ENCODE measurements around the gene TRPM3.

TRPM3 gene

DNA sequence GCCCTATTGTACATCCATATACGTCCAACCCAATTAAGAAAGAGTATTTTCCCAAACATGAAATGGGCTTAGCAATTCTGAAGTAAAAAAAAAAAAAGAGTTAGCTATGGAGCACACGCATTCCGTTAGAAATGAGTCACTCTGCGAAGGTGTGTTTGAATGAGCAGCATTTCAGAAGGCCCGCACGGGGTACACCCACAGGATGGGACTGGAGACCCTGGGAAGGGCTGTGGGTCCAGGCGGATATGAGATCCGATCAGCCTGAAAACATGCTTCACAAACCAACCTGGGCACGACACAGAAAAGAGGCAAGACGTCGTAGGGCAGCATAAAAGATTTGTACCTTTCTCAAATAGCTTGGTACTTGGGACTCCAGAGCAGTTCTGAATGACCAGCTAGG, 533.0 kb downstream of the TRPM3 start:
- no peak for DNase-seq (ENCODE audit: low read depth in 1 of 2, low spot score in 1 of 2)

GRCh38 chr9:70587201-70587600, 534.2 kb downstream of the TRPM3 start:
- no peak for DNase-seq (ENCODE audit: low read depth in 1 of 2, low spot score in 1 of 2)

DNA sequence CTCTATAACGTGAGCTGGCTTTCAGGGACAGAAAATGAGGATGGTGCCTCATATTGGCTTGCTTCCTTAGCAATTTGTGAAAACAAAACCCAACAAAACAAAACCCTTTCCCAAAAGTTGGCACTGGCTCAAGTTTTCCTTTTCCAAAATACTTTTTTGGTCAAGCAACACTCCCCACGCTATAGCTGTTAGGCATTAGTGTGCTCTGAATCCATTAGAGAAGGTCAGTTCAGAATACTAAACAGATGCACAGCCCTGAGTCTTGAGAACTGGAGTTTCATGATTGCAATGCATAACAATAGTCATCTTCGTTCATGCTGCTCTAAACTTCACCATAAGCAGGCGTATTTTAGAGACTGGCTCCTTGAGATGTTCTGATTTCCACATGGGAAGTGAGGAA, 534.9 kb downstream of the TRPM3 start:
- no peak for DNase-seq (ENCODE audit: low read depth in 1 of 2, low spot score in 1 of 2)

- DNase-seq (ENCODE audit: low read depth in 1 of 2, low spot score in 1 of 2) = no peak
Observed at GRCh38 chr9:70581955-70582350, 539.5 kb downstream of the TRPM3 start.

- DNase-seq (ENCODE audit: low read depth in 1 of 2, low spot score in 1 of 2) = no peak
Observed at GRCh38 chr9:70581214-70581954, 540.0 kb downstream of the TRPM3 start.

DNA sequence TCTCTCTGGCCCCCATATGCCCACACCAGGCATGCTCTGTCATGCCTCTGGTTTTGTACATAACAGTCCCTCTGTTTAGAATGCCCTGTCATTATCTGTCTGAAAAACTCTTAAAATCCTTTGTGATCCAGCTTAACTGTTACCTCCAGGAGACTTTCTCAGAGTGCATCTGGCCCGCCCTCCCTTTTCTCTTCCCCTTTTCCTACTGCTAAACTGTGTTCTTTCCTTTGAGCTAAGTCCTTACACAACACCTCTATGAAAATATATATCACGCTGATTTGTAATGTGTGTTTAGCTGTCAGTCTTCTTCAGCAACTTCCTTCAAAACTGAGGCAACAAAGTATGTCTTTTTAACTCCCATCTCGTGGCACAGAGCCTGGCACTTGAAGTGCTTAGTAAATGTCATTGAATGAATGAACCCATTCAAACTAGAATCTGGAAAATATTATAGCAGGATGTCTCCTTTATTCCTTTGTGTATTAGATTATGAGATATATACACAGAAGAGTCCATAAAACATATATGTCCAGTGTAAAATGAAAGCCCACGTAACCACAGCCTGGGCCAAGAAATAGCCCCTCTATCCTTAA, 540.7 kb downstream of the TRPM3 start:
- DNase-seq (ENCODE audit: low read depth in 1 of 2, low spot score in 1 of 2) = no peak

- DNase-seq (ENCODE audit: low read depth in 1 of 2, low spot score in 1 of 2) = no peak
Observed at GRCh38 chr9:70579686-70580085, 541.7 kb downstream of the TRPM3 start.

GRCh38 chr9:70578720-70579119, 542.7 kb downstream of the TRPM3 start:
- no peak for DNase-seq (ENCODE audit: low read depth in 1 of 2, low spot score in 1 of 2)

GRCh38 chr9:70577671-70578070, 543.8 kb downstream of the TRPM3 start:
- no peak for DNase-seq (ENCODE audit: low read depth in 1 of 2, low spot score in 1 of 2)

GRCh38 chr9:70576116-70576515, 545.3 kb downstream of the TRPM3 start:
- DNase-seq (ENCODE audit: low read depth in 1 of 2, low spot score in 1 of 2) = no peak

GRCh38 chr9:70574151-70574837, 547.1 kb downstream of the TRPM3 start:
- no peak for DNase-seq (ENCODE audit: low read depth in 1 of 2, low spot score in 1 of 2)

- no peak for DNase-seq (ENCODE audit: low read depth in 1 of 2, low spot score in 1 of 2)
Observed at GRCh38 chr9:70573308-70573707, 548.1 kb downstream of the TRPM3 start.

DNA sequence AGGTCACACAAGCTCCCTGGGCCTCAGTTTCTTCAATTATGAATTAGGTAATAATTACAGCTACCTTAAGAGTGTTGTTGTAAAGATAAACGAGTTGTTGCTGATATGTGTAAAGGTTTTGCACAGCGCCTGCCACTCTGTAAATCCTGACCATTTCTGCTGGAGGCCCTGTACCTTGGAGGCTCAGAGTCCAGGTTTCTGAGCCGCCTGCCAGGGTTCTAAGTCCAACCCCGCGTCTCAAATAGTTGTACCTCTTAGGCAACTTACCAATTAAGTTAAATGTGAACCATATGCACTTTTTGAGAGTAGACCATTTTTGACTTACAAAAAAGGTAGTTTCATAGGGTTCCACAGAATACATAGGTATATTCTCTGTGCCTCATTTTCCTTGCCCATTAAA, 550.2 kb downstream of the TRPM3 start:
- no peak for DNase-seq (ENCODE audit: low read depth in 1 of 2, low spot score in 1 of 2)

DNA sequence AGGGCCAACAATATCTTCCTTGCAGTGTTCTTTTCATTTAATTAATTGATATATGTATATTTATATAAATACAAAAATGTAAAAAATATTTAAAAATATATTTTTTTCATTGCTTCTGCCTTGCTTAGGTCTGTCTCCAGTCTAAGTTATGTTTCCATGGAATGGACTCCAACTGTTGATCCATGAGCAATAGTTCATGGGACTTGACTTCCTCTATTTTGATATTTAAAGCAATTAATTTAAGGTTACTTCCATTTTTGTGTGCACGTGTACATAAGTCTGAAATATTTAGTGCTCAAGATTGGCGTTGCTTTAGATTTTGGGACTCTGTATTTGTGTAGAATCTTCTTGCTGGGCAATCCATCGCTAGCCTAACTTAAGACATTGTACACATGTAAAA, 551.6 kb downstream of the TRPM3 start:
- no peak for DNase-seq (ENCODE audit: low read depth in 1 of 2, low spot score in 1 of 2)

DNA sequence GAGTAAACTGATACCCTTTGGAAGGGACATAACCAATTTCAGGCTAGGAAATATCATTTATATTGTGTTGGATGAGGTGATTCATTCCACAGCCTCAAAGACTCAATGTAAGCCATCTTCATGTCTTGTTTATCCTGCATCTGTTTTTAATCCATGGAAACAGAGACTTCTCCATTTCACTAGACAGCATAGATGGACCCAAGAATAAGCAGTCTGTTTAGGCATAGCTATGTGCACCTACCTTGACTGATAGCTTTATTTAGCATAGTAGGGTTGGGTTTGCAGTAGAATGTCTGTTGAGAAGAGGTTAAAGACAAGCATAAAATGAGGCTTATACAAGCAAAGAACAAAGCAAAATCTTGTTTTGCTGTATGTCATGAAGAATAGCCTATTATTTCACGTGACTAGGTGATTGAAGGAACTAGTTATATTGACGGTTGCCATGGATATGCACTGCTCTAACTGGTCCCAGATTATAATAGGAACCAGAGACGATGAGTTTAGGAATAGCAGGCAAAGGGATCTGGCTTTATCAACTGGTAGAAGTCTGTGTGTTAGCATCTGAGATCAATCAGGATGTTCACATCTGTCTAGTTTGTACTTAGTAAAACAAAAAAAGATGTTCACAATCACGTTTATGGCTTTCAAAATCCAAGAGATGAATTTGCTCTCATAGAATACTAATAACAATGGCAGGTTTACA, 552.2 kb downstream of the TRPM3 start:
- DNase-seq (ENCODE audit: low read depth in 1 of 2, low spot score in 1 of 2) = no peak

DNA sequence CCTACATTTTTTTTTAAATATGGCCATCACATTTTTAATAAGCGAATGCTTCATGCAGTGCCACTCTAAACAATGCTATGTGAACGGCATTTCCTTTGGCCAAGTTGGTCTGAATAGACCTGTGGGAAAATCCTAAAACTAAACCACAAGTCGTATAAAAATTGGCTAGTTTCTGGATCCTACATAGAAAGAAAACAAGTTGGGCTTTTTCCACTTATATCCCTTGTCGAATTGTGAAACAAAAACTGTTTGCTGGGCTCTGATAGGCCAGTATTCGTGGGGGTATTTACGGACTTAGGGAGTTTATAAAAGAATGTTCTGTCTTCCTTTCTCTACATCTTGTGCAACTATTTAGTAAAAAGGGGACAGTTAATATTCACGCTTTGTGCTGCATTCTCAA, 553.9 kb downstream of the TRPM3 start:
- DNase-seq (ENCODE audit: low read depth in 1 of 2, low spot score in 1 of 2) = no peak

DNA sequence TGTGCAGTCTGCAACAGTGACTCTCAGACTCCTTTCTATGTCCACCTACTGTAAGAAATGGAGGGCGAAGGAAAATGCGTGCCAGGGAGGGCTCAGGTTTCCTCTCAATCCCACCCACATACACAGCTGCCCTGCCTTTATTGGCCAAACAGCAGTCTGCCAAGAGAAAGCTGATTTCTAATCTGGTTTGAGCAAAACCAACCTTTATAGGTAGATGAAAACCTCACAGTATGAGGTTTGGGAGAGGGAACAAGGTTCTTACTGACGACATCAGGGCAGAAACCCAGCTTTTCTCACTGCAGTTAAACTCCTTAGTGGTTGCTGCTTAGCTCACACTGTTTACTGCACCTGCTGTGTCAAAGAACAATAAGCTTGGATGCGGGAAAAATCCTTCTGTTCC, 554.7 kb downstream of the TRPM3 start:
- no peak for DNase-seq (ENCODE audit: low read depth in 1 of 2, low spot score in 1 of 2)

GRCh38 chr9:70566066-70566465, 555.4 kb downstream of the TRPM3 start:
- DNase-seq (ENCODE audit: low read depth in 1 of 2, low spot score in 1 of 2) = no peak

DNA sequence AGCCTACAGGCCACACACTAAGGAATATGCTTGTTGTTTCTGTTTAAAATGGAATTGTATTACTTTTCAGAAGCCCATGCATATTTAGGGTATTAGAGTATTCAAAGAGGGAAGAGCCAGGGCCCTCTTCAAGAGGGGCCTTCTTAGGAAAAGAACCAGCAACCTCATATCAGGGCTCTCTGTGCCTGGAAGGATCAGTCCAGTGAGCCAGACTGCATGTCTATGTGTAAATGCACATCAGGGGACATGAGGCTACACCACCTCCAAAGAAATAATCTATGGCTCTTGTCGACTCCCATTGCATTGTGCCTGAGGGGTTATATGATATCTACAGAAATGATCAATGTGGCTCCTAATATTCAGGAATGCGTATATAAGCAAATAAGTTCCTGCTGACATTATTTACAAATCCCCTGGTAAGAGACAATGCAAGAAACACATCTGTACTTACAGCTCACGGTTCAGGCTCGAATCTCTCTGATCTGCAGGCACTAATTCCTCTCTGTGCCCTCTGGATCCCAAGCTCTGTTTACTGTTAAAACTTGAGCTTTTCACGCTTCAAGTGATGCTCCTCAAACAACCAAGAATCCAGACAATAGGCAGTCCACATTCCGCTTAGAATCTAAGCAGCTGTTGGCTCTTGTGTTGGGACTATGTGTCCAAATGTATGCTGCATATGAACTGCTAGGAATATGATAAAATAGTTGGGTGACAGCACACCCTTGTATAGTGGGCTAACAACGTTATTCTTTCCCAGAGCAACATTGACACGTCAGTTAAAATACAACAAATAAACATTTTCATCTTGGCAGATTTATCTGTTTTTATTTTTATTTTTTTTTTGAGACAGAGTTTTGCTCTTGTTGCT, 556.7 kb downstream of the TRPM3 start:
- DNase-seq (ENCODE audit: low read depth in 1 of 2, low spot score in 1 of 2) = no peak

GRCh38 chr9:70563431-70564204, 557.8 kb downstream of the TRPM3 start:
- no peak for DNase-seq (ENCODE audit: low read depth in 1 of 2, low spot score in 1 of 2)

Measured in stimulated activated CD4-positive, alpha-beta T cell treated with anti-CD3 and anti-CD28 coated beads, Interleukin-15, amount 100 ng/mL, for 1 hour (primary cell).